Neural progenitor cell (in vitro differentiated cells): ENCODE data around the gene NSMF.

Source experiments
- CTCF ChIP-seq: fragments of 200-600 bp; sonication (generic); IDR thresholded peaks from 2 replicates; pipeline ENCODE4 v1.5.1; 2017; ENCODE audit warnings: antibody characterized with exemption, mild to moderate bottlenecking
- EZH2 ChIP-seq: fragments of 200-600 bp; sonication (generic); IDR thresholded peaks from 2 replicates; pipeline ENCODE4 v1.6.1; 2017; ENCODE audit warnings: antibody characterized with exemption, mild to moderate bottlenecking, moderate library complexity

- no peak for TF ChIP-seq CTCF
- TF ChIP-seq EZH2 = no peak
Observed at GRCh38 chr9:137456864-137457405, 2.2 kb downstream of the NSMF start.
